HEK293T (cell line): ENCODE measurements around the gene CDK17.

Experiments
- BHLHE40 ChIP-seq: fragments of 450-650 bp; IDR thresholded peaks from 2 replicates; pipeline ENCODE4 v1.6.1; 2016; ENCODE audit warnings: mild to moderate bottlenecking, moderate library complexity, borderline replicate concordance
- CTBP1 ChIP-seq: fragments of 450-650 bp; IDR thresholded peaks from 2 replicates; pipeline ENCODE4 v1.6.1; 2016; ENCODE audit warnings: borderline replicate concordance
- ELF4 ChIP-seq: fragments of 450-650 bp; IDR thresholded peaks from 2 replicates; pipeline ENCODE4 v1.6.1; 2017; ENCODE audit warnings: antibody characterized with exemption
- FOXK2 ChIP-seq: fragments of 450-650 bp; IDR thresholded peaks from 2 replicates; pipeline ENCODE4 v1.6.1; 2016; ENCODE audit warnings: mild to moderate bottlenecking
- LEF1 ChIP-seq: fragments of 450-650 bp; IDR thresholded peaks from 2 replicates; pipeline ENCODE4 v1.6.1; 2017; ENCODE audit warnings: mild to moderate bottlenecking, borderline replicate concordance
- NFRKB ChIP-seq: fragments of 450-650 bp; IDR thresholded peaks from 2 replicates; pipeline ENCODE4 v1.6.1; 2016; ENCODE audit warnings: mild to moderate bottlenecking, moderate library complexity
- SP1 ChIP-seq: fragments of 450-650 bp; IDR thresholded peaks from 2 replicates; pipeline ENCODE4 v1.6.1; 2017
- TARDBP ChIP-seq: fragments of 450-650 bp; IDR thresholded peaks from 2 replicates; pipeline ENCODE4 v1.6.1; 2016

- TF ChIP-seq CTBP1 (no peak), ELF4 (no peak), FOXK2 (no peak), BHLHE40 (no peak), LEF1 (no peak), SP1 (no peak), NFRKB (no peak), TARDBP (no peak)
Measured at GRCh38 chr12:96412431-96412830, 12.2 kb upstream of the CDK17 start.
